HG02943 (cell line): Measurements from ENCODE around the gene ABI3.
"Not testable (repeated sequence)": the region's sequence is repeated elsewhere in the genome, so short reads cannot be mapped to it uniquely, and the experiment has no call there.

ENCODE experiments used
- ATAC-seq: cut with Tn5 transposase; IDR thresholded peaks from one replicate; pipeline ENCODE4 v1.9.1; 2021; ENCODE audit warnings: mild to moderate bottlenecking, low read depth, moderate library complexity; ENCODE audit not compliant: unreplicated experiment

ABI3 gene

DNA sequence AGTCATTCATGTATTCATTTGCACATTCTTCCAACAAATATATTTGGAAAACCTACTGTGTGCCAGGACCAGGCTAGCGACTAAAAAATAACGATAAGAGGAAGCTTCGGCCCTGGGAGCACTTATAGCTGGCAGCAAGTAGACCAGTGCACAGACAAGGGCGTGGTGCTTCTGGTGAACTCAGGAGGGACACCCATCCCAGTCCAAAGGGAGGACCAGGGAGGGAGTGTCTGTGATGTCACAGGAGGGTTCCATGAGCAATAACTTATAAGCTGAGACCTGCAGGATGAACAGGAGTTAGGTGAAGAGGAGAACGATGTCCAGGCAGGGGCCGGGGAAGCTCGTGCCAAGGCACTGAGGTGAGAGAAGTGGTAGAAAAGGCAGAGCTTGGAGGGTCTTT is 37.4 kb downstream of the ABI3 start:
- no peak for ATAC-seq

DNA sequence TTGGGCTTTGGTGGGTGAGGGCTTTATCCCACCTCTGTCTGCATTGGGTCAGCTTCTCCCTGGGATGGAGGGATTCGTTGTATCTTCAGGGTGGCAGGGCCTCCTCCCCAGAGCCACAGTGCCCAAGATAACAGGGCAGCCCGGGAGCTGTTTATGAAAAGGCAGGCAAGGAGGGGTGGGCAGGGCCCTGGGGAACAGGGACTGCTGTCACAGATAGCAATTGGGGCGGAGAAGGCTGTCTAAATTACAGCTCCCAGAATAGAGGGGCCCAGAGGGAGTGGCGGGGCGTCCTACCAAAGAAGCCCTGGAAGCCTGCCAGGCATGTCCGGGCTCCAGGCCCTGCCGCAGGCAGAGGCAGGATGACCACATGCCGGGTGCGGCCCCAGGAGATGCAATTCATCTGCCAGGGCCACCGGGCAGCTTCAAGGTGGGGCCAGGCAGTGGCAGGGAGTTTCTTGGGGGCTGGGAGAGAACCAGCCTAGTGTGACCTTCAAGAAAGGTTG is 38.8 kb downstream of the ABI3 start:
- no peak for ATAC-seq

- ATAC-seq: no peak
These were observed 39.5 kb downstream of the ABI3 start for GRCh38 chr17:49249890-49250522.

GRCh38 chr17:49252148-49252695 is 41.7 kb downstream of the ABI3 start:
- ATAC-seq: no peak

DNA sequence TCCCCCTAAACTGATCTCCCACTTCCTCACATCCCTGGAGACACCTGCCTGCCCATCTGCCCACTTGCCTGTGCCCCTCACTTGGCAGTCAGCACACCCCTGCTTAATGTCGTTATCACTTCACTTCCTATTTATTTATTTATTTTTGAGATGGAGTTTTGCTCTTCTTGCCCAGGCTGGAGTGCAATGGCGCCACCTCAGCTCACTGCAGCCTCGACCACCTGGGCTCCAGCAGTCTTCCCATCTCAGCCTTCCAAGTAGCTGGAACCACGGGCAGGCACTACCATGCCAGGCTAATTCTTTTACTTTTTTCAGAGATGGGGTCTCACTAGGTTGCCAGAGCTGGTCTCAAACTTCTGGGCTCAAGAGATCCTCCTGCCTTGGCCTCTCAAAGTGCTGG is 43.6 kb downstream of the ABI3 start:
- no peak for ATAC-seq

DNA sequence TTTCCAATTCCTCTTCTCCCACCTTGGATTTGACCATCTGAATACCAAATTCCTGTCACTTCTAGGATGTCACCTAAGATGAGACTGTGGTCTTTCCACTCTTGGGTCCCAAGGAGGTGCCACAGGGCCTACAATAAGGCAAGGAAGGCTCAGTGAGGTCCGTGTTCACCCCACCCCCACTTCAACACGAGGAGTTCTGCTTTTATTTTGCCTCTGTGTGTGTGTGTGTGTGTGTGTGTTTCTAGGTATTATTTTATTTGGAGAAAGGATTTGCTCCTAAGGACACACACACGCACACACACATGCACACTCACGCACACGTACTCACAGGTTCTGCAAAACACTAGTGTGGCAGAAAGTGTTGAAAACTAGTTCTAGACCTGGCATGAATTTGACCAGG is 44.6 kb downstream of the ABI3 start:
- no peak for ATAC-seq

- no peak for ATAC-seq
These were observed 47.9 kb downstream of the ABI3 start for GRCh38 chr17:49258394-49258793.

GRCh38 chr17:49259663-49260010 is 49.1 kb downstream of the ABI3 start:
- no peak for ATAC-seq

DNA sequence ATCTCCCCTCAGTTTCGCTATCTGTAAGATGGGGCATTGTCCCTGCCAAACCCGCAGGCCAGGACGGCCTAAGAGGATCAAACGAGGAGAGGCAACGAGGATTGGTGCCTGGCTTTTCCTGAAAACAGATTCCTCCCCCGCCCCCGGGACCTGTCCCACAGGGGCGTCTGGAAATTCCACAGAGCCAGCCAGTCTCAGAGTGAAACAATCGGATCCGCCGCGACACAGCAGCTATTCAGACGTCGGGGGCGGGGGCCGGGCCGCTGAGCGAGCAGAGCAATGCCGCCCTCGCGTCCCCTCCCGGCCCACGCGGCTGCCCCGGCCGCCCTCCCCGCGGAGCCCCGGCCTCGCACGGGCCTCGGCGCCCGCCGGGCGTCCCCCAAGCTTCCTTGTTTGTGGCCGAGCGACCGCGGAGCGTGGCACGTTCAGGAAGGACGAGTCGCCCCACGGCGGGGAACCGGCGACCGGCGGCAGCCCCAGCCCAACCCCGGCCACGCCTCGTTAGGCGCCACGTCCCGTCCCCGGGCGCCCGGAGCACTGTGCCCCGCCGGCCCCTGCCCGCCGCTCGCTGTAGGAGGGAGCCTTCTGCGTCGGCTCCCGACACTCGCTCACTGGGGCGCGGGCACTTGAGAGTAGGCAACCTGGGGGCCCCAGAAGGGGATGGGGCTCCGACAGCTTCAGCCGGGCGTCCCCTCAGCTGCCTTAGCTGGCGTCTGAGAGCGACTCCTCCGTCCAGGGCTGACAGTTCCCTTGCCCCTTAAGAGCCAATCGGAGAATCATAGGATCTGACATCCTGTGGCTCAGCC is 49.7 kb downstream of the ABI3 start:
- ATAC-seq: no peak

DNA sequence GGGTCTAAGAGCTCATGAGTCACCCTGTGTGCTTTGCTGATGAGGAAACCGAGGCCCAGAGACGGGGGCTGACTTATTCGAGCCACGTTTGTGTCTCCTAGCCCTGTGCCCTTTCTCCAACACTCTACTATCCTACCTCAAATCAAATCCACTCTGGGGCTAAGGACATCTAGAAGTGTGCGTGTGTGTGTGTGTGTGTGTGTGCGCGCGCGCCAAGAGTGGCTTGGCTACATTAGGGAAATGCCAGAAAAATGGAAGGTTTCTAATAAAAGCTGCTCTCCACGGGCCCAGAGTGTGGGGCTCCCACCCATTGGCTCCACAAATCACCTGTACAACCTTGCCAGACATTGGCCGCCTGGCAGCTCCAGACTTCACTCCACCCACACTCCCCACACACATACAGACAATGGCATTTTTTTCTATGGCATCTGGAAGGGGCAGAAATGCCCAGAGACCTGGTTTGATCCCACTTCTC is 50.3 kb downstream of the ABI3 start:
- no peak for ATAC-seq

- ATAC-seq: not testable (repeated sequence)
These were observed 51.0 kb downstream of the ABI3 start for GRCh38 chr17:49261540-49261939.

DNA sequence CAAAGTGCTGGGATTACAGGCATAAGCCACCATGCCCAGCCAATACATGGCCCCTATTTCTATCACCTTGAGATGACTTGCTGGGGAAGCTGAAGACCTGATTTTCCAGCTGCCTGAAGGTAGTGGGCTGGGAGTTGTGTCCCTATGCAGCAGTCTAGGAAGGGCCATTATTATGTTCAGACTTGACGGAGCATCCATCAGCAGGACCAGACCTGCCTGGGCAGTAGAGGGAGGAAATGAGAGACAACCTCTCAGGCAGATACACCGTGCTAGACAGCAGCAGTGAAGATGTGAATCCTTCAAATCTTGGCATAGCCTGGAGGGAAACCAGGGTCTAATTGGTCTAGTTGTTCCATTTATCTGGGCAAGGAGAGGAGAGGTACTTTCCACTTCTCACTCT is 55.7 kb downstream of the ABI3 start:
- no peak for ATAC-seq

- ATAC-seq: no peak
These were observed 57.4 kb downstream of the ABI3 start for GRCh38 chr17:49267912-49268311.

DNA sequence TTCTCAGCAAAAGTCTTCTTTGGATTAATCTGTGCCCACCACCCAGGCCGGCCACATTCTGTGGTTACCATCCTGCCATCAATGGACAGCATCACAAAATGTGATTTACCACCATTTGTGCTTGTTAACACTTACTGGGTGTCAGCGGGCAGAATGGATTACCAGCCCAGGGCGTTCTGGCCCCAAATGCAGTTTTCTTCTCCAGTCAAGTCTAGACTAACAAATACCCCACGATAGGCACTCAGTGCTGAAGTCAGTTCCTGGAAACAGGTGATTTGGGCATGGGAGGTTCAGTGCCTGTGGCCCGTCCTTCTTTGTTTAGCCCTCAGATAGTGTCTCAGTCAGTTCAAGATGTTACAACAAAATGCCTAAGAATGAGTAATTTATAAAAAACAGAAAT is 58.8 kb downstream of the ABI3 start:
- ATAC-seq: no peak
